HG03439 (cell line): ENCODE results near the gene THAP7.
"Not testable (repeated sequence)": the region's sequence is repeated elsewhere in the genome, so short reads cannot be mapped to it uniquely, and the experiment has no call there.

ENCODE experiments used
- ATAC-seq: cut with Tn5 transposase; IDR thresholded peaks from one replicate; pipeline ENCODE4 v1.9.1; 2021; ENCODE audit warnings: mild to moderate bottlenecking, moderate library complexity; ENCODE audit not compliant: unreplicated experiment

THAP7 gene

GRCh38 chr22:21013657-21014201, 11.8 kb upstream of the THAP7 start:
- peak; percentile 24 for ATAC-seq

- no peak for ATAC-seq
Observed at GRCh38 chr22:21012446-21013407, 10.8 kb upstream of the THAP7 start.

DNA sequence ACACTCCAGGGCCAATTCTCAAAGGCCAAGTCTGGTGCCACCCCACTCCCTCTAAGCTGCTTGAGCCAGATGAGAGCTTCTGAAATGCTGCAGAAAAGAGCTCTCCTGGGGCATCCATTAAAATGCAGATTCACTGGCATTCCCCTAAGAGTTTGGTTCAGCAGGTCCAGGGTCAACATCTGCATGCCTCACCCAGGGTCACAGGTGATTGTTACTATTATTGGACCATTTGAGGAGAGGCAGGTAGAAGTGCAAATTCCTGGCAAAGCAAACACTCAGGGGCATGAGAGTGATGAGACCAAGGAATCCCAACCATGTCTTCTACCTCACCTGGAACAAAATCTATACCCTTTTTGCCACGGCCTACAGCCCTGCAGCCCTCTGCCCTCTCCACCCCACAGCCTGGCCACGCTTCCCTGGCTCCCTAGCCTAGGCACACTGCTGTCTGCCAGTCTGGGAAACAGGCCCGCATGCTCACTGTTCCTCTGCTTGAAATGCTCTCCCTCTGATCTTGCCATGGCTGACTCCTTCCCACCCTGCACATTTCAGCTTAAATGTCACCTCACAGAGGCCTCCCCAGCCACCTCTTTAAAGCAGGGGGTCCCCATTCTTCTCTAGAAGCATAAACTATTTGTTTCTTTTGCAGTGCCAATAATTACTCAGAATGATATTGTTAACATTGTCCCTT, 8.7 kb upstream of the THAP7 start:
- no peak for ATAC-seq

- no peak for ATAC-seq
Observed at GRCh38 chr22:21009638-21010425, 7.9 kb upstream of the THAP7 start.

GRCh38 chr22:21009208-21009607, 7.3 kb upstream of the THAP7 start:
- not testable (repeated sequence) for ATAC-seq

DNA sequence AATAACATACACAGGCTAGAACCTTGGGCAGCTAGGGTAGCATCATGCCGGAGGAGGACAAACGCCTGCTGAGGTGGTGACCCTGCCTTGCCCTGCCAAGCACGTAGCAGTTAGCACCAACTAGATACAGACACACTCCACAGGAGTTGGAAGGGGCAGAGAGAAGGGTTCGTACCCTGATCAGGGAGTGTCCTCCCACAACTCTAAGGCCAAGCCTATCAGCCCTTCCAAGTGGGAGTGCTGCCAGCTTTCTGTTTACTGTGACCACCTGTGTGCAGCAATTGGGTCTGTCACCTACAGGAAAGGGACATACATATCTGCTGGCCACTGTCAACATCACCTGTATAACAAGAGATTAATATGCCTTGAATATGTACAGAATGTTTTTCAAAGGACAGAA, 1.9 kb upstream of the THAP7 start:
- ATAC-seq = no peak

DNA sequence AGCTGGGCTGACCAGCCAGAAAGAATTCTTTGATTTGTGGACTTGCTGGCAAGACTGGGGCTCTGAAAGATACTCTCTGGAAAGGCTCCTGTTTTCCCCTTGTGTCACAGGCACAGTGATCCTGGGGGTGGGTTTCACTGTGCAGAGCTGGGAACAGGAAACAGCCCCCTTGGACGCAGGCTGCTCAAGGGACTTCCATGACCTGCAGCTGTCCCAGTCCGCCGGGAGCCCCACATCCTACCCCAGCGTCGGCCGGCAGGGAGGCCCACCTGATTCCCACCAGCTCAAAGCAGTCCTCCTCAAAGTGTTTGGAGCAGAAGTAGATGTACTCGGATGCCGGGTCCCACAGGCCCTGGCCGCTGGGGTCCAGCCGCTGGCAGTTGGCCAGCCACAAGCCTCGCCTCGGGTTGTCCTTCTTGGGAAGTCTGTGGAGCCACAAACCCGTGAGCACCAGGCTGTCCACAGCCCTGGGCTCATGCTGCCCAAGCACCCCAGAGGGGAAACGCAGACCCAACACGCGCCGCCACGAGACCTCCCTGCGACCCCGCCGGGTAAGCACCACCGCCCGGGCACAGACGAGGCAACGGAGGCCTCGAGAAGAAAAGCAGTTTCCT, 824 bp downstream of the THAP7 start:
- no peak for ATAC-seq

- no peak for ATAC-seq
Observed at GRCh38 chr22:21000207-21000986, 1.5 kb downstream of the THAP7 start.

- no peak for ATAC-seq
Observed at GRCh38 chr22:20999350-21000206, 2.3 kb downstream of the THAP7 start.

DNA sequence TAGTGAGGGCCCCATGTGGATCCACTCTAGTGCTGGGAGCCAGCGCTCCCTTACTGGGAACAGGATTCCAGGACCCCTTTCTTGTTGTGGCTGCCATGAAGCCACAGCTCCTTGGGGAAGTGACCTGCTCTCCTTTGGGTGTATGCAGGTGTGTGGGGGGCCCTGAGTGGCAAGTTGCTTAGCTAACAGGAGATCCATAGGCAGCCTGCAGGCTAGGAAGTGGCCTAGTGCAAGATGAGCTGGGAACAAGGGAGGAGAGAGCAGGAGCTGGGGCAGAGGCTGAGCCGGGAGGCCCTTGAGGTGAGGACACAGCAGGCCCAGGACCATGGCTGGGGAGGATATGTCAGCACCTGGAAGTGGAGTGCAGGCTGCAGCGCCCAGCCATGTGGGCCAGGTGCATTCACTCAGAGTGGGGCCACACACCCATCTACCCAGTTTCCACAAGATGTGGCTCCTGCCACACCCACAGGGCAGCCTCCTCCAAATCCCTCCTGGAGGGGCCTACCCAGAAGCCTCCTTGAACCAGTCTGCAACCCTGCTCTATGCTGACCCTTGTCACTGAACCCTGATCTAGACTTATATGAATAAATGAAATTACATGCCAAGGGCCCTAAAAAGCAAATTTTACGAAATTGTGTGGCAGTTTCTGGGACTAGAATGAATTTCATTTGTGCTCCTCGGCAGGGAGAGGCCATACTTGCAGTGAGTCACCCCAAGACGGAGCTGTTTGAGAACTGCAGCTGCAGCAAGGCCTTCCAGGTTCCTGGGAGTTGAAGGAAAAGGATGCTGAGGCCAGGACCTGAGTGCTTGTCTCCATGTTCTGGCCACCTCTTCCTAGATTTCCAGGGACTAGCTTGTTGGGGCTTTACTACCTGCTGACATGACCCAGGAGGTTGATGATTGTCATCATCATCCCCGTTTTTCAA, 3.2 kb downstream of the THAP7 start:
- no peak for ATAC-seq

GRCh38 chr22:20997536-20998257, 4.2 kb downstream of the THAP7 start:
- no peak for ATAC-seq

DNA sequence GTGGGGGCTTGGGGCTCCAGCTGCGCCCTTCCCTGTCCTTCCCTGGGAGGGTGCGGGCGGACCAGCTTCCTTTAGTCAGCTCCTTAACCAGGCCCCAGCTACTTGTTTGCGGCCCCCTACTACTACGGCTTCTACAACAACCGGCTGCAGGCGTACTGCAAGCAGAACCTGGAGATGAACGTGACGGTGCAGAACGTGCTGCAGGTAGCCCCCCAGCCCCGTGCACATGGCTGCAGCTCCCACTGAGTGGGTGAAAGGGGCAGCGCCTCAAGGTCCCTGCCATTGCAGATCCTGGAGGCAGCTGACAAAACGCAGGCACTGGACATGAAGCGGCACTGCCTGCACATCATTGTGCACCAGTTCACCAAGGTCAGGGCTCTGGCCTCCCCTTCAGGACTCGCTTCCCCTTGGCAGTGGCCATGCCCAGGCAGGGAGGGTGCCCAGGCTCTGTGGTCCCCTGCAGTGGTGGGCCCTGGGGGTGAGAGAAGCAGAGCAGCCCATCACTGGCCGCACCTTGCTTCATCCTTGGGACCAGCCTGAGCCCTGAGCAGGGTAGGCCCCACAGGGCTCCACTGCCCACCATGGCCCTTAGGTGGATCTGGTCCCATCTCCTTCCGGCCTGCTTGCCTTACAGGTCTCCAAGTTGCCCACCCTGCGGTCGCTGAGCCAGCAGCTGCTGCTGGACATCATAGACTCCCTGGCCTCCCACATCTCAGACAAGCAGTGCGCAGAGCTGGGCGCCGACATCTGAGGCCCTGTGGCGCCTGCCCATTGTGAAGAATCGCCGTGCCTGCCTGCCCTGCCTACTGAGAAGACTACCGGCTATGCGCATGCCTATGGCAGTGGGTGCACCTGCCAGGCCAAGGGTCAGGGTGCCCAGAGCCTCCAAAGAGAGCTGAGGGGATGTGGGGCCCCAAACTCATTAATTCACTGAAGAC, 5.1 kb downstream of the THAP7 start:
- no peak for ATAC-seq

DNA sequence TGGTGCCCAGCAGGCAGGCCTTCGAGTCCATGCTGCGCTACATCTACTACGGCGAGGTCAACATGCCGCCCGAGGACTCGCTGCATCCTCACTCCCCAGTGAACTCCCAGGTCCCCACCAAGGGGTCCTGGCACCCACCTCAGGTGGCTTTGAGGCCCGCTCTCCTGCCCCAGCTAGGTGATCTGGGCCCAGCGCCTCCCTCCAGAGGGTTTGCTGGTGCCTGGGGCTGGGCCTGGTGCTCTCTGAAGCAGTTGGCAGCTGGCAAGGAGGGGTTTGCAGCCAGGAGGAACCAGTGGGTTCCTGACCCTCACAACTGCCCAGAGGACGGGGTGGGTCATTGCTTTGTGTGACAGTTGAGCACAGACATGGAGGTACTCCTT, 5.9 kb downstream of the THAP7 start:
- no peak for ATAC-seq

- ATAC-seq = no peak
Observed at GRCh38 chr22:20995329-20996030, 6.4 kb downstream of the THAP7 start.

DNA sequence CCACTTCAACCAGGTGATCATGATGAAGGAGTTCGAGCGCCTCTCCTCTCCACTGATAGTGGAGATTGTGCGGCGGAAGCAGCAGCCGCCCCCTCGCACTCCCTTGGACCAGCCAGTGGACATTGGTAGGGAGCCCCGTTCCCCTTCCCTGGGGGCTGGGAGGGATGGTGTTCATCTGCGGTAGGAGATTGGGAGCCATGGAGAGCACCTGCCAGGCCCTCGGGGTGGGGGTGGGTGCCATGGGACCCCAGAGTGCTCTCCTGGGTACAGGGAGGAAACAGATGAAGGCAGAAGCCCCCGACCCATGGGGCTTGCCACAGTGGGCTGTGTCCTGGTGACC, 7.0 kb downstream of the THAP7 start:
- no peak for ATAC-seq
